ENCODE results near the gene ARRB2. TPM values are rescaled to one million over a fixed set of nuclear protein-coding genes. Genes with fewer than 3 reads are reported as not detected.

ARRB2 gene
- total and polyA plus RNA-seq, 2 experiments from 2014 or later: 3.7 to 4.1 TPM

GRCh38 chr17:4751932-4752331, 41.5 kb downstream of the ARRB2 start:
- Histone ChIP-seq H3K9me3 (ENCODE audit: low read depth) (no peaks in the 10 kb centered on the region), H2AFZ (no peak overlapping the region), H4K20me1 (ENCODE audit: insufficient read depth) (no peaks in the 10 kb centered on the region), H3K4me2 (ENCODE audit: unreplicated experiment) (no peak overlapping the region), H3K79me2 (ENCODE audit: insufficient read depth) (no peaks in the 10 kb centered on the region), H3K4me1 (ENCODE audit: insufficient read depth) (no peaks in the 10 kb centered on the region), H3K36me3 (ENCODE audit: low read depth) (no peaks in the 10 kb centered on the region), H3F3A (ENCODE audit: insufficient read depth) (no peaks in the 10 kb centered on the region), H3K27ac (no peak overlapping the region), H3K27me3 (replicated peaks; ENCODE audit: insufficient read depth) (peaks cover 15% of the 10 kb centered on the region; the same call in 1 of the 2 replicates), H3K9ac (no peak overlapping the region), H3K9me2 (ENCODE audit: insufficient read depth) (no peaks in the 10 kb centered on the region), H3K4me3 (no peak overlapping the region)
- no peak for TF ChIP-seq EZH2 (IDR thresholded peaks at IDR 0.05; ENCODE audit: insufficient read depth, poor library complexity, severe bottlenecking)
- TF ChIP-seq EZH2phosphoT487 (IDR thresholded peaks at IDR 0.05; ENCODE audit: insufficient read depth, low read depth): no peak
- in situ Hi-C loops (cut with MboI): no loop called here
- whole genome bisulfite sequencing, 2 experiments (ENCODE audit: low coverage in 1 of 2, low lambda C conversion rate in 2 of 2, missing lambda C conversion rate in 2 of 2): 66 to 68% methylated on average over 5 of the region's 5 CpGs
- DNase-seq: no peak

GRCh38 chr17:4753392-4753791, 43.0 kb downstream of the ARRB2 start:
- Histone ChIP-seq H3K79me2 (ENCODE audit: insufficient read depth) (no peaks in the 10 kb centered on the region), H3K9ac (no peak overlapping the region), H3K4me2 (ENCODE audit: unreplicated experiment) (no peak overlapping the region), H3K27ac (no peak overlapping the region), H3K4me3 (no peak overlapping the region), H3K27me3 (replicated peaks; ENCODE audit: insufficient read depth) (peaks cover 27% of the 10 kb centered on the region), H3K36me3 (ENCODE audit: low read depth) (no peaks in the 10 kb centered on the region), H4K20me1 (ENCODE audit: insufficient read depth) (no peaks in the 10 kb centered on the region), H3K9me3 (ENCODE audit: low read depth) (no peaks in the 10 kb centered on the region), H3F3A (ENCODE audit: insufficient read depth) (no peaks in the 10 kb centered on the region), H3K4me1 (ENCODE audit: insufficient read depth) (no peaks in the 10 kb centered on the region), H3K9me2 (ENCODE audit: insufficient read depth) (no peaks in the 10 kb centered on the region), H2AFZ (no peak overlapping the region)
- in situ Hi-C loops (cut with MboI): no loop called here
- DNase-seq: no peak
- TF ChIP-seq EZH2phosphoT487 (IDR thresholded peaks at IDR 0.05; ENCODE audit: insufficient read depth, low read depth) (no peak), EZH2 (IDR thresholded peaks at IDR 0.05; ENCODE audit: insufficient read depth, poor library complexity, severe bottlenecking) (no peak)
- WGBS, 2 experiments (ENCODE audit: low coverage in 1 of 2, low lambda C conversion rate in 2 of 2, missing lambda C conversion rate in 2 of 2): 83 to 92% methylated on average over 1 of the region's 1 CpG

GRCh38 chr17:4759776-4760236, 49.4 kb downstream of the ARRB2 start:
- Histone ChIP-seq H3K4me3 (no peak overlapping the region), H3K9ac (no peak overlapping the region), H3K9me2 (ENCODE audit: insufficient read depth) (no peaks in the 10 kb centered on the region), H3K4me2 (ENCODE audit: unreplicated experiment) (no peak overlapping the region), H3K79me2 (ENCODE audit: insufficient read depth) (no peaks in the 10 kb centered on the region), H3K27ac (no peak overlapping the region), H3K27me3 (replicated peaks; ENCODE audit: insufficient read depth) (peaks cover 29% of the 10 kb centered on the region), H3K9me3 (ENCODE audit: low read depth) (no peaks in the 10 kb centered on the region), H3K36me3 (ENCODE audit: low read depth) (no peaks in the 10 kb centered on the region), H4K20me1 (ENCODE audit: insufficient read depth) (no peaks in the 10 kb centered on the region), H2AFZ (no peak overlapping the region), H3K4me1 (ENCODE audit: insufficient read depth) (no peaks in the 10 kb centered on the region), H3F3A (ENCODE audit: insufficient read depth) (no peaks in the 10 kb centered on the region)
- TF ChIP-seq EZH2phosphoT487 (IDR thresholded peaks at IDR 0.05; ENCODE audit: insufficient read depth, low read depth): no peak
- TF ChIP-seq EZH2 (IDR thresholded peaks at IDR 0.05; ENCODE audit: insufficient read depth, poor library complexity, severe bottlenecking): no peak
- no peak for DNase-seq
- 84 to 87% methylated on average over 10 of the region's 10 CpGs for WGBS, 2 experiments (ENCODE audit: low coverage in 1 of 2, low lambda C conversion rate in 2 of 2, missing lambda C conversion rate in 2 of 2)
- in situ Hi-C loops (cut with MboI): no loop called here

- no peak for DNase-seq
- WGBS, 2 experiments (ENCODE audit: low coverage in 1 of 2, low lambda C conversion rate in 2 of 2, missing lambda C conversion rate in 2 of 2): 54 to 69% methylated on average over 3 of the region's 3 CpGs
- no peaks in the 10 kb centered on the region for H3K36me3 ChIP-seq (ENCODE audit: low read depth)
- H3K9ac ChIP-seq: no peak overlapping the region
- in situ Hi-C loops (cut with MboI): no loop called here
- no peaks in the 10 kb centered on the region for H3K9me3 ChIP-seq (ENCODE audit: low read depth)
- H3K4me1 ChIP-seq (ENCODE audit: insufficient read depth): peaks cover 4% of the 10 kb centered on the region; the same call in 1 of the 2 replicates
- H3K27me3 ChIP-seq (replicated peaks; ENCODE audit: insufficient read depth): peaks cover 13% of the 10 kb centered on the region
- H2AFZ ChIP-seq: no peak overlapping the region
- H3K4me2 ChIP-seq (ENCODE audit: unreplicated experiment): no peak overlapping the region
- H3F3A ChIP-seq (ENCODE audit: insufficient read depth): peaks cover 3% of the 10 kb centered on the region; the same call in 1 of the 2 replicates
- no peaks in the 10 kb centered on the region for H3K79me2 ChIP-seq (ENCODE audit: insufficient read depth)
- TF ChIP-seq EZH2 (IDR thresholded peaks at IDR 0.05; ENCODE audit: insufficient read depth, poor library complexity, severe bottlenecking) (no peak), EZH2phosphoT487 (IDR thresholded peaks at IDR 0.05; ENCODE audit: insufficient read depth, low read depth) (no peak)
- H3K9me2 ChIP-seq (ENCODE audit: insufficient read depth): no peaks in the 10 kb centered on the region
- no peak overlapping the region for H3K27ac ChIP-seq
- H4K20me1 ChIP-seq (ENCODE audit: insufficient read depth): no peaks in the 10 kb centered on the region
- no peak overlapping the region for H3K4me3 ChIP-seq
Observed at GRCh38 chr17:4764595-4764994, 54.2 kb downstream of the ARRB2 start.

GRCh38 chr17:4766201-4766600, 55.8 kb downstream of the ARRB2 start:
- no peak for DNase-seq
- H3K9ac ChIP-seq: no peak overlapping the region
- TF ChIP-seq EZH2 (IDR thresholded peaks at IDR 0.05; ENCODE audit: insufficient read depth, poor library complexity, severe bottlenecking) (no peak), EZH2phosphoT487 (IDR thresholded peaks at IDR 0.05; ENCODE audit: insufficient read depth, low read depth) (no peak)
- H3K4me3 ChIP-seq: no peak overlapping the region
- peaks cover 9% of the 10 kb centered on the region; the same call in 1 of the 2 replicates for H3K4me1 ChIP-seq (ENCODE audit: insufficient read depth)
- H3K27me3 ChIP-seq (replicated peaks; ENCODE audit: insufficient read depth): peaks cover 13% of the 10 kb centered on the region
- H3K4me2 ChIP-seq (ENCODE audit: unreplicated experiment): no peak overlapping the region
- 71 to 73% methylated on average over 3 of the region's 3 CpGs for WGBS, 2 experiments (ENCODE audit: low coverage in 1 of 2, low lambda C conversion rate in 2 of 2, missing lambda C conversion rate in 2 of 2)
- H3K27ac ChIP-seq: no peak overlapping the region
- H3F3A ChIP-seq (ENCODE audit: insufficient read depth): peaks cover 7% of the 10 kb centered on the region; the same call in 1 of the 2 replicates
- H3K9me3 ChIP-seq (ENCODE audit: low read depth): no peaks in the 10 kb centered on the region
- in situ Hi-C loops (cut with MboI): no loop called here
- H4K20me1 ChIP-seq (ENCODE audit: insufficient read depth): no peaks in the 10 kb centered on the region
- no peaks in the 10 kb centered on the region for H3K36me3 ChIP-seq (ENCODE audit: low read depth)
- no peaks in the 10 kb centered on the region for H3K9me2 ChIP-seq (ENCODE audit: insufficient read depth)
- no peaks in the 10 kb centered on the region for H3K79me2 ChIP-seq (ENCODE audit: insufficient read depth)
- H2AFZ ChIP-seq: no peak overlapping the region
